CD4-positive, alpha-beta T cell (primary cell): ENCODE results near the gene PLEKHO2. TPM values are rescaled to one million over a fixed set of nuclear protein-coding genes. Genes with fewer than 3 reads are reported as not detected.

Experiments
- ATAC-seq: fragments of 200-7000 bp; cut with Tn5 transposase; one replicate; pipeline ENCODE4 v1.10.0; 2022; ENCODE audit warnings: mild to moderate bottlenecking; ENCODE audit not compliant: poor library complexity
- CTCF ChIA-PET: fragments of 350-600 bp; sonication (Branson Sonifier 250); formaldehyde crosslinking; loops from one replicate; lab custom pipeline; 2021; ENCODE audit warnings: antibody characterized with exemption, inconsistent platforms; lab: Charles Lee
- POLR2A ChIA-PET: fragments of 350-600 bp; sonication (Branson Sonifier 250); formaldehyde crosslinking; loops from one replicate; lab custom pipeline; 2021; ENCODE audit warnings: antibody characterized with exemption, inconsistent platforms; lab: Charles Lee
- DNase-seq, 14 experiments: peaks; one replicate each; pipeline ENCODE4 v3.0.0-alpha.2; 2013 to 2020; ENCODE audit warnings: mixed read lengths in 2 of 14
- H3K27ac ChIP-seq, 2 donors: one replicate each; pipeline versions ENCODE4 v1.5.1 to v1.7.0; 2013; ENCODE audit warnings: low read length in 2 of 2, low read depth in 1 of 2, mild to moderate bottlenecking in 1 of 2
- H3K27me3 ChIP-seq, 2 experiments: 1 replicate in 1 of 2; 2 replicates in 1 of 2; pipeline versions ENCODE4 v1.6.1 to v1.7.0; 2013; ENCODE audit warnings: low read length in 2 of 2, control low read depth in 1 of 2, mild to moderate bottlenecking in 1 of 2, moderate library complexity in 1 of 2; ENCODE audit not compliant: insufficient read depth in 2 of 2, control insufficient read depth in 1 of 2
- H3K36me3 ChIP-seq: one replicate; pipeline ENCODE4 v1.6.1; 2013; ENCODE audit warnings: low read length, control low read depth; ENCODE audit not compliant: insufficient read depth
- H3K4me1 ChIP-seq: one replicate; pipeline ENCODE4 v1.6.1; 2013; ENCODE audit warnings: low read length, control low read depth; ENCODE audit not compliant: insufficient read depth
- H3K4me3 ChIP-seq: one replicate; pipeline ENCODE4 v1.5.1; 2013; ENCODE audit warnings: mild to moderate bottlenecking, low read length, moderate library complexity
- H3K9me3 ChIP-seq, 2 experiments: 1 replicate in 1 of 2; 2 replicates in 1 of 2; pipeline versions ENCODE4 v1.6.1 to v1.7.0; 2013; ENCODE audit warnings: low read length in 2 of 2, mild to moderate bottlenecking in 2 of 2, control low read depth in 1 of 2, moderate library complexity in 1 of 2; ENCODE audit not compliant: control insufficient read depth in 1 of 2, insufficient read depth in 1 of 2
- H3K27ac Mint-ChIP-seq: one replicate; pipeline ENCODE4 v1.8.0; 2020; ENCODE audit warnings: mixed read lengths
- H3K27me3 Mint-ChIP-seq: one replicate; pipeline ENCODE4 v1.8.0; 2021; ENCODE audit warnings: mixed read lengths
- H3K36me3 Mint-ChIP-seq: one replicate; pipeline ENCODE4 v1.8.0; 2021; ENCODE audit warnings: low read depth, mixed read lengths
- H3K4me1 Mint-ChIP-seq: one replicate; pipeline ENCODE4 v1.8.0; 2021; ENCODE audit warnings: low read depth, mixed read lengths
- H3K4me3 Mint-ChIP-seq: one replicate; pipeline ENCODE4 v1.8.0; 2020; ENCODE audit warnings: mild to moderate bottlenecking, mixed read lengths
- H3K9me3 Mint-ChIP-seq: one replicate; pipeline ENCODE4 v1.8.0; 2020; ENCODE audit warnings: mixed read lengths
- CTCF ChIP-seq: fragments of 200-600 bp; IDR thresholded peaks from one replicate; pipeline ENCODE4 v1.8.0; 2022; ENCODE audit warnings: antibody characterized with exemption, mild to moderate bottlenecking
- intact Hi-C, 2 experiments: fragments of 100-400 bp; cut with DNase I in 1 of 2; cut with micrococcal nuclease in 1 of 2; formaldehyde crosslinking; loops; one replicate each; pipeline versions ENCODE4 v1.15.1 to v1.9.0; 2023 to 2025; cut with DNase I, micrococcal nuclease
- total RNA-seq, 174 experiments: library from RNA in 2 of 174; stranded (reverse) in 2 of 174; gene quantifications; one replicate each; pipeline ENCODE4 v1.2.3 and lab custom pipeline; 2021 to 2026

The PLEKHO2 gene
- total RNA-seq, 2 experiments from 2014 or later: 5.6 to 5.9 TPM

GRCh38 chr15:64833690-64834089, 8.0 kb upstream of the PLEKHO2 start:
- intact Hi-C loops: loop anchor here (2.0 to 10.0 kb wide), 2 partner anchors 71 to 471 kb away; partner anchors contain the start of gene RNU5B-1 (in 1 of the 2)

GRCh38 chr15:64836023-64836536, 5.6 kb upstream of the PLEKHO2 start:
- intact Hi-C loops: loop anchor here (2.0 to 10.0 kb wide), 2 partner anchors 59 to 469 kb away; partner anchors contain the start of gene RNU5B-1 (in 1 of the 2)
- Histone ChIP-seq H3K9me3 (no peaks in the 10 kb centered on the region), H3K27me3 (no peaks in the 10 kb centered on the region), H3K4me3 (no peak overlapping the region), H3K27ac (peak overlapping the region in 1 of 2 donors; percentile 3), H3K4me1 (peaks cover 48% of the 10 kb centered on the region), H3K36me3 (no peaks in the 10 kb centered on the region)
- ChIA-PET CTCF (interaction anchor here (1.0 to 3.2 kb wide), 13 partner anchors 9 to 153 kb away, joined by 3 to 44 read pairs (median 6); partner anchors contain the start of genes PIF1 and SPG21), POLR2A (interaction anchor here (0.9 to 7.5 kb wide), 4 partner anchors 8 to 57 kb away, joined by 4 to 157 read pairs (median 11); partner anchors contain the start of gene PIF1)
- H3K4me1 Mint-ChIP-seq: peaks cover 54% of the 10 kb centered on the region
- peak; percentile 24 for TF ChIP-seq CTCF
- ATAC-seq: no peak
- no peaks in the 10 kb centered on the region for H3K27me3 Mint-ChIP-seq
- no peaks in the 10 kb centered on the region for H3K9me3 Mint-ChIP-seq
- H3K4me3 Mint-ChIP-seq: peak overlapping the region; percentile 64
- H3K36me3 Mint-ChIP-seq: no peaks in the 10 kb centered on the region
- DNase-seq: no peak
- H3K27ac Mint-ChIP-seq: peak overlapping the region; percentile 51

More at GRCh38 chr15:64833690-64834089, 8.0 kb upstream of the PLEKHO2 start:
- Histone ChIP-seq H3K27me3 (no peaks in the 10 kb centered on the region), H3K4me3 (no peak overlapping the region), H3K27ac (no peak overlapping the region), H3K9me3 (no peaks in the 10 kb centered on the region), H3K36me3 (no peaks in the 10 kb centered on the region), H3K4me1 (peaks cover 34% of the 10 kb centered on the region)
- no peak overlapping the region for H3K4me3 Mint-ChIP-seq
- no peaks in the 10 kb centered on the region for H3K9me3 Mint-ChIP-seq
- H3K4me1 Mint-ChIP-seq: peaks cover 36% of the 10 kb centered on the region
- H3K36me3 Mint-ChIP-seq: no peaks in the 10 kb centered on the region
- H3K27ac Mint-ChIP-seq: no peak overlapping the region
- POLR2A ChIA-PET: interaction anchor here (1.7 kb wide), 1 partner anchor 61 kb away, joined by 8 read pairs; no protein-coding TSS in a partner anchor
- CTCF ChIA-PET: interaction anchor here (0.6 to 0.8 kb wide), 3 partner anchors 10 to 96 kb away, joined by 3 read pairs; no protein-coding TSS in a partner anchor
- no peak for DNase-seq
- no peak for ATAC-seq
- H3K27me3 Mint-ChIP-seq: no peaks in the 10 kb centered on the region
- TF ChIP-seq CTCF: no peak

DNA sequence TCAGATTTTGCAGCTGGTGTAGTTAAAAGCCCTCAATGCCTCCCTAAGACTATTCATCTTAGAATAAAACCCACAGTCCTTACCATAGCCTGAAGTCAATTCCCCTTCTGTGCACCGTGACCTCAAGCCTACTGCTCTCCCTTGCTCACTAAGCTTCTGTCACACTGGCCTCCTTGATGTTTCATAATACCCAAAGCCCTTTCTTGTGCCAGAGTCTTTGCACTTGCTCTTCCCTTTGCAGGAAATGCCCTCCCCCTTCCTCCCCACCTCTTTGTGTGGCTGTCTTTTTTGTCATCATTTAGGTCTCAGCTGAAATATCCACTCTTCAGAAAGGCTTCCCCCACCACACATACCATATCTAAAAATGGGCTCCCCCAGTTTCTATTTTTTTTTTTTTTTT, 4.2 kb upstream of the PLEKHO2 start:
- Histone ChIP-seq H3K4me3 (no peak overlapping the region), H3K27ac (no peak overlapping the region), H3K36me3 (no peaks in the 10 kb centered on the region), H3K4me1 (peaks cover 55% of the 10 kb centered on the region), H3K9me3 (no peaks in the 10 kb centered on the region), H3K27me3 (no peaks in the 10 kb centered on the region)
- POLR2A ChIA-PET: interaction anchor here (0.8 to 7.5 kb wide), 5 partner anchors 11 to 60 kb away, joined by 3 to 157 read pairs (median 6); partner anchors contain the start of gene PIF1
- peak; percentile 14 for ATAC-seq
- H3K27ac Mint-ChIP-seq: peak overlapping the region; percentile 83
- H3K4me3 Mint-ChIP-seq: peak overlapping the region; percentile 80
- CTCF ChIA-PET: interaction anchor here (0.7 to 3.2 kb wide), 6 partner anchors 18 to 425 kb away, joined by 3 to 44 read pairs (median 4); no protein-coding TSS in a partner anchor
- peaks cover 4% of the 10 kb centered on the region for H3K36me3 Mint-ChIP-seq
- H3K4me1 Mint-ChIP-seq: peaks cover 60% of the 10 kb centered on the region
- TF ChIP-seq CTCF: no peak
- no peaks in the 10 kb centered on the region for H3K27me3 Mint-ChIP-seq
- H3K9me3 Mint-ChIP-seq: no peaks in the 10 kb centered on the region
- intact Hi-C loops: loop anchor here (2.0 to 10.0 kb wide), 2 partner anchors 57 to 467 kb away; partner anchors contain the start of gene RNU5B-1 (in 1 of the 2)
- DNase-seq: peak in 10 of 14 experiments; percentile 25 to 86 (median 52)
